ENCODE measurements around the gene ZNF799. TPM values are rescaled to one million over a fixed set of nuclear protein-coding genes. Genes with fewer than 3 reads are reported as not detected.

Gene ZNF799
- total RNA-seq: 2.6 and 3.1 TPM in 2 replicates

DNA sequence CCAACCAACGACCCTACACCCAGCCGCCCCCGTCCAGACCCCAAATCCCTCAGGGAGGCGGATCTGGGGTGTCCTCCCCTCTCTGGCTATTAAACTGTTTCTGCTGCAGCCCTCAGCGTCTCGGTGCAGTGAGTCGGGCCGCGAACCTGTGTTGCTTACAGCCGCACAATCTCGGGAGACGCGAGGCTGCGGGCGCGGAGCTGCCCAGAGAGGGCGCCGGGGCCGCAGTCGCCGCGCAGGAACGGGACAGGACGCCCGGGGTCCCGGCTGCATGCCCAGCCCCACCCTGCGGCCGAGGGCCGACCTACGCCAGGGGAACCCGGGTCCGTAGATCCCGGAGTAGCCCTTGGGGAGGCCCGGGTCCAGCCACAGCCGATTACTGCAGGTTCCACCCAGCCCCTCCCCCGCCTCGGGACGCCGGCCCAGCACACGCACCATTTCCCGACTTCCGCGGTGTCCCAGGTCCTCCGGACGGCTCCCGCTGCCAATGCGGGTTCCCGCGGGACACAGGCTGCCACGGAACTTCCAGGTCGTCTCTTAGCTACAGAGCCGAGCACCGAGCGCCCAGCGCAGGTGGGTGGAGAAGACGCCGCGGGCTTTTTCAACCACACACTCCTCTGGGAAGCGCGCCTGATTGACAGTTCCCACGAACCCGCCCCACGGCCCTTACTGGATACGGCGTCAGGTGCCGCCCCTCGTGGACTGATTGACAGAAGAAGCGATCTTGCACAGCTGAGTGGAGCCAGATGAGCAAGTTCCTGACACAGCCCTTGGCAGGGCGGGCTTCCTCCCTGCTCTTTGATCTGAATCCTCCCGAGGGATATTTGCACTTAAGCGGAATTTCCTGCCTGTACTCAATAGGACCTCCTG is at the start of gene ZNF799:
ZNF799 (minus strand) TSS at position 639 of the 870 bp plus-strand sequence; CDS start at position 438, 201 bp downstream.

GRCh38 chr19:12440541-12441316 is 39.7 kb upstream of the ZNF799 start, which contains the start of gene ZNF443:
Gene ZNF443, minus strand, starts transcription at chr19:12441021. Its CDS starts 107 bp downstream, at chr19:12440914.

GRCh38 chr19:12365236-12366162 is 35.6 kb downstream of the ZNF799 start, which contains the start of gene ZNF442:
Gene ZNF442, minus strand, starts transcription at chr19:12365683. Its CDS starts 2,052 bp downstream, at chr19:12363631.

Small RNA genes lying within 50 kb of the gene (small RNA-seq; reads per million reads assigned to genes)
- gene RPS29P23: not detected

Other genes starting within 250 kb of the ZNF799 start
- gene ZNF625, start 244.5 kb downstream of the ZNF799 start, total RNA-seq: 5.9 and 6.5 TPM in 2 replicates
- gene ZNF136, start 238.2 kb downstream of the ZNF799 start, total RNA-seq: 2.6 and 2.9 TPM in 2 replicates
- 4.8 and 6.3 TPM in 2 replicates for gene ZNF44, start 106.4 kb downstream of the ZNF799 start, total RNA-seq
- gene ZNF563, start 67.6 kb downstream of the ZNF799 start, total RNA-seq: 2.0 and 2.2 TPM in 2 replicates
- 1.4 and 1.8 TPM in 2 replicates for gene ZNF442, start 35.6 kb downstream of the ZNF799 start, total RNA-seq
- gene ZNF443, start 39.8 kb upstream of the ZNF799 start, total RNA-seq: 1.5 and 1.8 TPM in 2 replicates
- gene ZNF709, start 83.5 kb upstream of the ZNF799 start, total RNA-seq: 1.4 and 1.8 TPM in 2 replicates
- gene ZNF564, start 150.2 kb upstream of the ZNF799 start, total RNA-seq: 3.3 and 4.0 TPM in 2 replicates
- 6.1 and 7.3 TPM in 2 replicates for gene ZNF490, start 209.5 kb upstream of the ZNF799 start, total RNA-seq
- gene ZNF791, start 209.6 kb upstream of the ZNF799 start, total RNA-seq: 10.3 and 12.7 TPM in 2 replicates